Vagina (tissue), 2 donors: ENCODE data around the gene FAM120A. TPM values are rescaled to one million over a fixed set of nuclear protein-coding genes. Genes with fewer than 3 reads are reported as not detected.

Source experiments
- DNase-seq, 2 donors: peaks; one replicate each; pipeline ENCODE4 v3.0.0-alpha.2; 2017; ENCODE audit errors: extremely low spot score in 2 of 2
- H3K27ac ChIP-seq: fragments of 200-600 bp; sonication (generic); one replicate; pipeline ENCODE4 v1.5.1; 2019
- H3K27me3 ChIP-seq: fragments of 200-600 bp; sonication (generic); one replicate; pipeline ENCODE4 v1.5.1; 2019
- H3K36me3 ChIP-seq, 2 donors: fragments of 200-600 bp; sonication (generic); one replicate each; pipeline ENCODE4 v1.5.1; 2017 to 2019
- H3K4me1 ChIP-seq: fragments of 200-600 bp; sonication (generic); one replicate; pipeline ENCODE4 v1.5.1; 2019
- H3K4me3 ChIP-seq, 2 donors: fragments of 200-600 bp; sonication (generic); 1 replicate in 1 of 2; 2 replicates in 1 of 2; pipeline ENCODE4 v1.5.1; 2016 to 2019
- H3K9me3 ChIP-seq: fragments of 200-600 bp; sonication (generic); one replicate; pipeline ENCODE4 v1.5.1; 2019
- CTCF ChIP-seq, 3 experiments: fragments of 450-650 bp in 2 of 3; fragments of 200-600 bp in 1 of 3; sonication (generic) in 1 of 3; IDR thresholded peaks; one replicate each; pipeline ENCODE4 v1.5.1; 2017 to 2019; ENCODE audit warnings: antibody characterized with exemption in 3 of 3, mild to moderate bottlenecking in 2 of 3, moderate library complexity in 2 of 3
- POLR2A ChIP-seq, 2 donors: fragments of 450-650 bp; IDR thresholded peaks; one replicate each; pipeline ENCODE4 v1.6.1; 2017; ENCODE audit warnings: antibody characterized with exemption in 2 of 2, mild to moderate bottlenecking in 2 of 2, moderate library complexity in 2 of 2
- POLR2AphosphoS5 ChIP-seq, 2 donors: sonication (generic); formaldehyde crosslinking; IDR thresholded peaks; one replicate each; pipeline ENCODE4 v1.9.0; 2017; ENCODE audit warnings: antibody characterized with exemption in 2 of 2, mild to moderate bottlenecking in 2 of 2, low read depth in 1 of 2; ENCODE audit not compliant: insufficient read depth in 1 of 2
- intact Hi-C: fragments of 100-400 bp; cut with DNase I; formaldehyde crosslinking; loops from one replicate; pipeline ENCODE4 v1.15.1; 2023
- total RNA-seq: library from RNA; depleted of rRNA; stranded (reverse); fragments of >200 nt; gene quantifications from one replicate; pipeline ENCODE4 v1.2.3, GENCODE V29; 2016

Gene FAM120A
- total RNA-seq, 1 donor from 2014 or later, result 98.2 TPM

- Histone ChIP-seq H3K9me3 (no peaks in the 10 kb centered on the region), H3K4me1 (peaks cover 24% of the 10 kb centered on the region), H3K27me3 (no peaks in the 10 kb centered on the region), H3K4me3 (no peak overlapping the region), H3K27ac (no peak overlapping the region), H3K36me3 (peaks cover 0 to 24% of the 10 kb centered on the region in 2 donors)
- no peak for DNase-seq
- TF ChIP-seq POLR2A (IDR thresholded peaks at IDR 0.05) (no peak), POLR2AphosphoS5 (IDR thresholded peaks at IDR 0.05; ENCODE audit: insufficient read depth in 1 of 2, low read depth in 1 of 2) (no peak), CTCF (IDR thresholded peaks at IDR 0.05) (no peak)
- intact Hi-C loops, result no loop called here
Observed at GRCh38 chr9:93446073-93446472, 5.4 kb upstream of the FAM120A start.

- no peak overlapping the region for H3K4me3 ChIP-seq
- DNase-seq, result no peak
- intact Hi-C loops, result no loop called here
- TF ChIP-seq CTCF (IDR thresholded peaks at IDR 0.05) (no peak), POLR2A (IDR thresholded peaks at IDR 0.05) (no peak), POLR2AphosphoS5 (IDR thresholded peaks at IDR 0.05; ENCODE audit: insufficient read depth in 1 of 2, low read depth in 1 of 2) (no peak)
- no peaks in the 10 kb centered on the region for H3K27me3 ChIP-seq
- no peaks in the 10 kb centered on the region for H3K9me3 ChIP-seq
- H3K4me1 ChIP-seq, result peaks cover 24% of the 10 kb centered on the region
- no peak overlapping the region for H3K27ac ChIP-seq
- H3K36me3 ChIP-seq, result peaks cover 0 to 24% of the 10 kb centered on the region in 2 donors
Observed at GRCh38 chr9:93447655-93448054, 3.8 kb upstream of the FAM120A start.

GRCh38 chr9:93451849-93452709, 594 bp downstream of the FAM120A start:
- intact Hi-C loops, result loop anchor here (5.0 kb wide), 1 partner anchor 125 kb away; the partner anchor contains the start of gene PHF2
- peak overlapping the region; percentile 95 for H3K27ac ChIP-seq
- TF ChIP-seq POLR2AphosphoS5 (IDR thresholded peaks at IDR 0.05; ENCODE audit: insufficient read depth in 1 of 2, low read depth in 1 of 2) (peak in 1 of 2 donors; percentile 10), POLR2A (IDR thresholded peaks at IDR 0.05) (no peak), CTCF (IDR thresholded peaks at IDR 0.05) (peak in 1 of 3 experiments; percentile 6)

GRCh38 chr9:93452710-93453046, 1.2 kb downstream of the FAM120A start:
- H3K4me1 ChIP-seq, result peaks cover 64% of the 10 kb centered on the region
- peak overlapping the region; percentile 95 for H3K27ac ChIP-seq
- TF ChIP-seq CTCF (IDR thresholded peaks at IDR 0.05) (no peak), POLR2A (IDR thresholded peaks at IDR 0.05) (no peak), POLR2AphosphoS5 (IDR thresholded peaks at IDR 0.05; ENCODE audit: insufficient read depth in 1 of 2, low read depth in 1 of 2) (no peak)
- intact Hi-C loops, result loop anchor here (5.0 kb wide), 1 partner anchor 125 kb away; the partner anchor contains the start of gene PHF2
- H3K4me3 ChIP-seq, result peak overlapping the region; percentile 81 to 97
- DNase-seq, result no peak
- H3K9me3 ChIP-seq, result no peaks in the 10 kb centered on the region
- no peaks in the 10 kb centered on the region for H3K27me3 ChIP-seq
- peaks cover 0 to 15% of the 10 kb centered on the region in 2 donors for H3K36me3 ChIP-seq

More at GRCh38 chr9:93451849-93452709, 594 bp downstream of the FAM120A start:
- H3K9me3 ChIP-seq, result no peaks in the 10 kb centered on the region
- H3K4me3 ChIP-seq, result peak overlapping the region; percentile 81 to 97
- DNase-seq, result no peak
- peaks cover 58% of the 10 kb centered on the region for H3K4me1 ChIP-seq
- H3K36me3 ChIP-seq, result peaks cover 0 to 21% of the 10 kb centered on the region in 2 donors
- H3K27me3 ChIP-seq, result no peaks in the 10 kb centered on the region
